ENCODE measurements around the gene SAPCD2.

SAPCD2 gene

GRCh38 chr9:137053944-137054931 lies 16.1 kb downstream of the SAPCD2 start, which contains the start of gene ENTPD2:
ENTPD2 (minus strand) TSS chr9:137054061; CDS start chr9:137053997, 64 bp downstream.
- TF ChIP-seq CTCF (IDR thresholded peaks at IDR 0.05), result no peak
- Histone ChIP-seq H3K4me3 (ENCODE audit: low read depth in 1 of 2, low read length in 1 of 2) (peak within 1 kb of the TSS; percentile 48 to 59), H3K36me3 (no peaks in the 10 kb centered on the region), H3K9me3 (no peaks in the 10 kb centered on the region), H3K27ac (no peak within 1 kb of the TSS), H3K4me1 (ENCODE audit: control insufficient read depth in 1 of 2, insufficient read depth in 1 of 2, low read depth in 1 of 2, low read length in 1 of 2) (peaks cover 33 to 42% of the 10 kb centered on the region in 2 experiments), H3K27me3 (peaks cover 72% of the 10 kb centered on the region)

GRCh38 chr9:137052998-137053943 lies 17.1 kb downstream of the SAPCD2 start:
- H3K9me3 ChIP-seq, result no peaks in the 10 kb centered on the region
- H3K27me3 ChIP-seq, result peaks cover 81% of the 10 kb centered on the region
- H3K4me3 ChIP-seq (ENCODE audit: low read depth in 1 of 2, low read length in 1 of 2), result peak overlapping the region; percentile 48 to 59
- no peaks in the 10 kb centered on the region for H3K36me3 ChIP-seq
- peaks cover 24 to 33% of the 10 kb centered on the region in 2 experiments for H3K4me1 ChIP-seq (ENCODE audit: control insufficient read depth in 1 of 2, insufficient read depth in 1 of 2, low read depth in 1 of 2, low read length in 1 of 2)
- TF ChIP-seq CTCF (IDR thresholded peaks at IDR 0.05), result no peak
- no peak overlapping the region for H3K27ac ChIP-seq

GRCh38 chr9:137052293-137052692 lies 18.1 kb downstream of the SAPCD2 start:
- peaks cover 17 to 24% of the 10 kb centered on the region in 2 experiments for H3K4me1 ChIP-seq (ENCODE audit: control insufficient read depth in 1 of 2, insufficient read depth in 1 of 2, low read depth in 1 of 2, low read length in 1 of 2)
- H3K27me3 ChIP-seq, result peaks cover 91% of the 10 kb centered on the region
- no peaks in the 10 kb centered on the region for H3K9me3 ChIP-seq
- no peak for TF ChIP-seq CTCF (IDR thresholded peaks at IDR 0.05)
- no peak overlapping the region for H3K4me3 ChIP-seq (ENCODE audit: low read depth in 1 of 2, low read length in 1 of 2)
- no peaks in the 10 kb centered on the region for H3K36me3 ChIP-seq
- no peak overlapping the region for H3K27ac ChIP-seq

- TF ChIP-seq CTCF (IDR thresholded peaks at IDR 0.05), result no peak
- peaks cover 100% of the 10 kb centered on the region for H3K27me3 ChIP-seq
Measured at GRCh38 chr9:137051145-137051724, 19.1 kb downstream of the SAPCD2 start.

GRCh38 chr9:137050570-137050969 lies 19.8 kb downstream of the SAPCD2 start:
- no peak for TF ChIP-seq CTCF (IDR thresholded peaks at IDR 0.05)
- peaks cover 100% of the 10 kb centered on the region for H3K27me3 ChIP-seq

More at GRCh38 chr9:137051145-137051724, 19.1 kb downstream of the SAPCD2 start:
- Histone ChIP-seq H3K9me3 (no peaks in the 10 kb centered on the region), H3K4me3 (ENCODE audit: low read depth in 1 of 2, low read length in 1 of 2) (no peak overlapping the region), H3K36me3 (no peaks in the 10 kb centered on the region), H3K27ac (no peak overlapping the region), H3K4me1 (ENCODE audit: control insufficient read depth in 1 of 2, insufficient read depth in 1 of 2, low read depth in 1 of 2, low read length in 1 of 2) (peaks cover 20 to 28% of the 10 kb centered on the region in 2 experiments)

More at GRCh38 chr9:137050570-137050969, 19.8 kb downstream of the SAPCD2 start:
- Histone ChIP-seq H3K9me3 (no peaks in the 10 kb centered on the region), H3K36me3 (no peaks in the 10 kb centered on the region), H3K4me3 (ENCODE audit: low read depth in 1 of 2, low read length in 1 of 2) (no peak overlapping the region), H3K27ac (no peak overlapping the region), H3K4me1 (ENCODE audit: control insufficient read depth in 1 of 2, insufficient read depth in 1 of 2, low read depth in 1 of 2, low read length in 1 of 2) (peaks cover 24 to 32% of the 10 kb centered on the region in 2 experiments)
